Endothelial cell (in vitro differentiated cells): ENCODE results near the gene PNMA8C. TPM values are rescaled to one million over a fixed set of nuclear protein-coding genes. Genes with fewer than 3 reads are reported as not detected.

Experiments
- DNase-seq: peaks from one replicate; pipeline ENCODE4 v3.0.0; 2021; ENCODE audit warnings: low spot score
- H3K27ac Mint-ChIP-seq: one replicate; pipeline ENCODE4 v1.8.0; 2021; ENCODE audit warnings: mixed read lengths, inconsistent platforms; ENCODE audit not compliant: unreplicated experiment
- H3K27me3 Mint-ChIP-seq: one replicate; pipeline ENCODE4 v1.8.0; 2021; ENCODE audit warnings: mild to moderate bottlenecking, moderate library complexity, mixed read lengths, inconsistent platforms; ENCODE audit not compliant: unreplicated experiment
- H3K36me3 Mint-ChIP-seq: one replicate; pipeline ENCODE4 v1.8.0; 2021; ENCODE audit warnings: mild to moderate bottlenecking, low read depth, mixed read lengths, inconsistent platforms; ENCODE audit not compliant: unreplicated experiment
- H3K4me1 Mint-ChIP-seq: one replicate; pipeline ENCODE4 v1.8.0; 2021; ENCODE audit warnings: mild to moderate bottlenecking, mixed read lengths, inconsistent platforms; ENCODE audit not compliant: unreplicated experiment
- H3K4me3 Mint-ChIP-seq: one replicate; pipeline ENCODE4 v1.8.0; 2021; ENCODE audit warnings: mild to moderate bottlenecking, mixed read lengths, inconsistent platforms; ENCODE audit not compliant: unreplicated experiment
- H3K9me3 Mint-ChIP-seq: one replicate; pipeline ENCODE4 v1.8.0; 2021; ENCODE audit warnings: mixed read lengths, inconsistent platforms; ENCODE audit not compliant: unreplicated experiment
- CTCF ChIP-seq: fragments of 200-600 bp; sonication (generic); IDR thresholded peaks from one replicate; pipeline ENCODE4 v1.5.0; 2021; ENCODE audit warnings: antibody characterized with exemption; ENCODE audit not compliant: unreplicated experiment
- total RNA-seq: library from RNA; stranded (reverse); fragmentation: NEBNext Ultra II Directional; extraction: Animal tissue kit (Norgen Biotek cat#: 25700); gene quantifications from one replicate; pipeline ENCODE4 v1.2.1, GENCODE V29; 2021; ENCODE audit not compliant: unreplicated experiment

The PNMA8C gene
- total RNA-seq, 1 donor from 2014 or later = 0.41 TPM

- H3K27me3 Mint-ChIP-seq = peaks cover 7% of the 10 kb centered on the region
- no peak overlapping the region for H3K4me3 Mint-ChIP-seq
- peaks cover 5% of the 10 kb centered on the region for H3K4me1 Mint-ChIP-seq
- DNase-seq = no peak
- TF ChIP-seq CTCF = no peak
- H3K36me3 Mint-ChIP-seq = peaks cover 17% of the 10 kb centered on the region
- no peak overlapping the region for H3K27ac Mint-ChIP-seq
- no peaks in the 10 kb centered on the region for H3K9me3 Mint-ChIP-seq
These were observed 37.9 kb upstream of the PNMA8C start for GRCh38 chr19:46466536-46467196.

GRCh38 chr19:46463516-46463915, 34.8 kb upstream of the PNMA8C start:
- no peak overlapping the region for H3K27ac Mint-ChIP-seq
- no peak overlapping the region for H3K4me3 Mint-ChIP-seq
- H3K9me3 Mint-ChIP-seq = no peaks in the 10 kb centered on the region

GRCh38 chr19:46461537-46461936, 32.8 kb upstream of the PNMA8C start:
- TF ChIP-seq CTCF = no peak
- Mint-ChIP-seq H3K36me3 (no peaks in the 10 kb centered on the region), H3K4me3 (no peak overlapping the region), H3K27ac (no peak overlapping the region), H3K9me3 (no peaks in the 10 kb centered on the region), H3K4me1 (no peaks in the 10 kb centered on the region), H3K27me3 (peaks cover 4% of the 10 kb centered on the region)
- DNase-seq = no peak

More at GRCh38 chr19:46463516-46463915, 34.8 kb upstream of the PNMA8C start:
- H3K36me3 Mint-ChIP-seq = peaks cover 14% of the 10 kb centered on the region
- DNase-seq = no peak
- H3K27me3 Mint-ChIP-seq = peaks cover 4% of the 10 kb centered on the region
- no peak for TF ChIP-seq CTCF
- H3K4me1 Mint-ChIP-seq = no peaks in the 10 kb centered on the region

- DNase-seq = no peak
- no peak overlapping the region for H3K27ac Mint-ChIP-seq
- no peaks in the 10 kb centered on the region for H3K4me1 Mint-ChIP-seq
- H3K27me3 Mint-ChIP-seq = peaks cover 4% of the 10 kb centered on the region
- TF ChIP-seq CTCF = no peak
- no peaks in the 10 kb centered on the region for H3K9me3 Mint-ChIP-seq
- no peak overlapping the region for H3K4me3 Mint-ChIP-seq
- no peaks in the 10 kb centered on the region for H3K36me3 Mint-ChIP-seq
These were observed 32.2 kb upstream of the PNMA8C start for GRCh38 chr19:46460981-46461380.

GRCh38 chr19:46460055-46460454, 31.3 kb upstream of the PNMA8C start:
- Mint-ChIP-seq H3K27me3 (peaks cover 4% of the 10 kb centered on the region), H3K9me3 (no peaks in the 10 kb centered on the region), H3K36me3 (no peaks in the 10 kb centered on the region), H3K4me3 (no peak overlapping the region), H3K4me1 (no peaks in the 10 kb centered on the region), H3K27ac (no peak overlapping the region)
- DNase-seq = no peak
- no peak for TF ChIP-seq CTCF
